IPS DF 19.7 (cell line): ENCODE measurements around the gene AANAT.
"Not testable (repeated sequence)": the region's sequence is repeated elsewhere in the genome, so short reads cannot be mapped to it uniquely, and the experiment has no call there.

Experiments
- DNase-seq: peaks from one replicate; pipeline ENCODE4 v3.0.0-alpha.2; 2013; ENCODE audit warnings: low read depth, low spot score

The AANAT gene

DNA sequence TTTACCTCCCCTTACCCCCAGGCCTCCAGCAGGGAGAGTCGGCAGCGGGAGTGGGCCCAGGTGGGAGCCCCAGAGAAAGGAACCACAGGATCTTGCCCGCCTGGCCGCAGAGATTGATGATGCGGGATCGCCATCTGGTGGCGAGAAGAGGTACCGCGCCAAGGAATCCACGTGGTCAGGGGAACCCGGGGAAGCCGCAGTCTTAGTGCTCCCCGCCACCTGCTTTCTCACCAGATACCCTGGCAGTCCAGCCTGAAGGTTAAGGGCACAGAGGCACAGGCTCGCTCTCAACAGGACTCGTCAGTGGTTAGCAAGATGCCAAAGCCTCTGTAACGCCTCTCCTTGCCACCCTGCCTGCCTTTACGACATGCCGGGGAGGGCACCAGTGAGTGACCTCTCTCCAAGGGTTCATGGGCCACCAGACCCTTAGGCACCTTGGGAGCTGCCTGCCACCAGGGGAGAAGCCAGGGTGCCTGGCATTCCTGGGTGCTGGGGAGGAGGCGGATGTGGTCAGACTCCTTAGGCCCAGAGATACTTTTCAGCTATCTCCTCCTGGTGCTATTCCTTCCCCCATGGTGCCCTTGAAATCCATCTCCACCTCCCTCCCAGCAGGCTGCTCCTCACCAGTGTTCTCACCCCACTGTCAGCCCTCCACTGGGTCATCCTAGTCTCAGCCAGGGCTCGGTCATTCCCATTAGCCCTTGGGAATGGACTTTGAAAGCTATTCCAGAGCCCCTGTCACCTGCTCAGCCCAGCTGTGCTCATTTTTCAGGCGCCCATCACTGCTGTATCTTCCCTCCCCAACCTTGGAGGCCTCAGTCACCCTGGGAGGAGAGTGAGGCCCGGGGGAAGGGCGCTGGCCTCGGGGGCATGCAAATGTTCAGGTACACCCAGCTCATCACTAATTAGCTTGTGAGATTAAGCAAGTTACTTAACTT is 39.3 kb downstream of the AANAT start:
- DNase-seq = no peak

DNA sequence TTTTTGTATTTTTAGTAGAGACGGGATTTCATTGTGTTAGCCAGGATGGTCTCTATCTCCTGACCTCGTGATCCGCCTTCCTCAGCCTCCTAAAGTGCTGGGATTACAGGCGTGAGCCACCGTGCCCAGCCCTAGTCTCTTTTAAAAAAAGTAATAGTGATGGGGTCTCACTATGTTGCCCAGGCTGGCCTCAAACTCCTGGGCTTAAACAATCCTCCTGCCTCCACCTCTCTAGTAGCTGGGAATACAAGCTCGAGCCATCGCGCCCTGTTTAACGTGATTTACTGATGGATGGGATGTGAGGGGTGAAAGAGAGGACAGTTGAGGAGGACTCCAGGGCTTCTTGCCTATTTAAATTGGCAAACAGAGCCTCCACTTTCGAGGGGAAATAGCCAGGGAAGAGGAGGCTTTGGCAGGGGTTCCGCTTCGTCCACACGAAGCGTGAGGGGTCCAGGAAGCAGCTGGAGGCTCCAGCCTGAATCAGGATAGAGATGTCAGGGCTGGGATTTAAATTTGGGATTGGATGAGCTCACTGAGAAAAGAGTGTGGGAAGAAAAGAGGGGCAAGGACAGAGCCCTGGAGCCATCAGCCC is 41.2 kb downstream of the AANAT start:
- not testable (repeated sequence) for DNase-seq

DNA sequence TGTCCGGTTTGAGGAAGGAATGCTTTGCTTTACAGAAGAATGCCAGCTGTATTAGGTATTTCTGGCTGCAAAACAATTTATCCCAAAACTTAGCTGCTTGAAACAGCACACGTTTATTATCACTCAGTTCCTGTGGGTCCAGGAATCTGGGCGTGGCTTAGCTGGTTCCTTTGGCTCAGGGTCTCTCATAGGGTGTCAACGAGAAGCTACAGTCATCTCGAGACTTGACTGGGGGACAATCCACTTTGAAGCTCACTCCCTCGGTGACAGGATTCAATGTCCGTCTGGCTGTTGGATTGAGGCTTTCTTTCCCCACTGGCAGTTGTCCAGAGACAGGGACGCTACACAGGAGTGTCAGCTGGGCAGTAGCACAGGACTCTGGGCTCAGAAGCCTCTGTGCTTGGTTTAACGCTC is 43.4 kb downstream of the AANAT start:
- no peak for DNase-seq

DNA sequence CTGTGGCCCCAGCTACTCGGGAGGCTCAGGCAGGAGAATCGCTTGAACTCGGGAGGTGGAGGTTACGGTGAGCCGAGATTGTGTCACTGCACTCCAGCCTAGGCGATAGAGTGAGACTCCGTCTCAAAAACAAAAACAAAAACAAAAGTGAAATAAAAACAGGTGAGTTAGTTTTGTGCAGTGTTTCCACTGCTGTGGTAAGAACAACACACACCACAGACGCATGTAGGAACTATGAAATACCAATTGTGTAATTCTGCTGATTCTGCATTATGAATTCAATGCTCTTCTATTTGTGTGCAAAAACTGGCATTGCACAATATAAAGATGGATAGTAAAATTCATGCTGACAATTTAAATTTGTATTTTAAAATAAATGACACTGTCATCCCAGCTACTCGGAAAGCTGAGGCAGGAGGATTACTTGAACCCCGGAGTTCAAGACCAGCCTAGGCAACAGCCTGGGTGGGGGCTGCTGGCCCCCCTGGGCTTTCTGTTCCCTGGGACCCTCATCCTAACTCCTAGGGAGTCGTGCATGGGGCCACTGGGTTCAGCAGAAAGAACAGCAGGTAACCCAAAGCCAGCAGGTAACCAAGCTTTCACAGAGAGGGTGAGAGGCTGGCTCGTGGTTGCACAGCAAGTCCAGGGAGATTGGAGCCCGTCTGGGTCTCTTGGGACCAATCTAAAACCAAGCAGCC is 44.4 kb downstream of the AANAT start:
- no peak for DNase-seq

DNA sequence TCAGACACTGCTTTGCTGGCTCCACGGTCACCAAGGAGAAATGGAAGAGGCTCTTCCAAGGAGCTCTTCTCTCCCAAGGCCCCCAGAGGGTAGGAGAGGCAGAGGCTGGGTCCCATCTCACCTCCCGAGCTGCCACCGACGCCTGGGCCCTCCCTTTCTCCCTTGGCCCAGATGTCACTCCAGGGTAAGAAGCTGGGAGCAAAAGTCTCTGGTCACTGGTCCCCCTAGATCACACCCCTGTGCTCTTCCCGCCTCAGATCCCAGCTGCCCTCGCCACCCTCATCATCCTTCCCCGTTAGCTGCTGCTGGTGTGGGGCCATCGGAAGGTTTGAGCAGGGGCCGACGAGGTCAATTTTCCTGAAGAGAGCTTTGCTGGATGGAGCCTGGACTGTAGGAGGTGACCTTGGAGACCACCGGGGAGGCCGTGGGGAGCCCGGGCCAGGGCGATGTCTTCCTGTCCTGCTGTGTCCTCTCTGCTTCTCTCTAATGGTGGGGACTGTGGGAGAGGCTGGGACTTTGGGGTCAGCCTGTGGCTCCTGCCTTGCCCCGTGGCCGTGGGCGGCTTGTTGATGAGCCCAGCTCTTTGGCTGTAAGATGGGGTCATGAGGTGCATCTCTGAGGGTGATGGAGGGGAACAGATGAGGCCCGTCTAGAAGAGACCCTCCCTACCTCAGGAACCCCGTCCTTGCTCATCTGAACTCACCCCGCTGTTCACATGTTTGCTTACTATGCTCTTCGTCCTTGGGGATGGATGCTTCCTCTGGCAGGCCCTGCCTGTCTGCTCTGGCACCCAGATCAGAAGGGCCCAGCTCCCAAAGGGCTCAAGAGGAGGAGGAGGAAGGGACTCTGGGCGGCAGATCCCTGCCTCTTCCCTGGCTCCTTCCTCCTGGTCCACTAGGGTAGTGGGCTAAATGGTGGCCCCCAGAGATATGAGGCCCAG is 45.2 kb downstream of the AANAT start:
- DNase-seq = no peak

DNA sequence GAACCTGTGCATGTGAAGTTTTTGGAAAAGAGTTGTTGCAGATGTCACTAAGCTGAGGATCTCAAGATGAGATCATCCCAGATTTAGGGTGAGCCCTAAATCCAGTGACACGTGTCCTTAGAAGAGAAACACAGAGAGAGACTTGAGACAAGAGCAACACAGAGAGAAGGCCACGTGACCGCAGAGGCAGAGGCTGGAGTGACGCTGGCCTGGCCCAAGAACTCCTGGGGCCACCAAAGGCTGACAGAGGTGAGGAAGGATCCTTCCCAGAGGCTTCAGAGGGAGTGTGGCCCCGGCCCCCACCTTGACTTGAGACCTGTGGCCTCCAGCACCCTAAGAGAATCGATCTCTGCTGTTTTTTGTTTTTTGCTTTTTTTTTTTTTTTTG is 45.9 kb downstream of the AANAT start:
- no peak for DNase-seq

DNA sequence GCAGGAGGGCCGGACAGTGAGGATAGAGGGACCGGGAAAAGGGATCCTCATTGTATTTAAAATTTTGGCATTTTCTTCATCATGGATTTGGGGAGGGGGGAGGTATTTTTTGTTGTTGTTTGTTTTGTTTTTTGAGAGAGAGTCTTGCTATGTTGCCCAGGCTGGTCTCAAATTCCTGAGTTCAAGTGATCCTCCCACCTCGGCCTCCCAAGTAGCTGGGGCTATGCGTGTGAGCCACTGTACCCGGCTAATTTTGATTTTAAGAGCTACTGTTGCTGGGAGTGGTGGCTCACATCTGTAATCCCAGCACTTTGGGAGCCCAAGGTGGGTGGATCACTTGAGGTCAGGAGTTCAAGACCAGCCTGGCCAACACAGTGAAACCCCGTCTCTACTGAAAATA is 47.0 kb downstream of the AANAT start:
- DNase-seq = not testable (repeated sequence)

DNA sequence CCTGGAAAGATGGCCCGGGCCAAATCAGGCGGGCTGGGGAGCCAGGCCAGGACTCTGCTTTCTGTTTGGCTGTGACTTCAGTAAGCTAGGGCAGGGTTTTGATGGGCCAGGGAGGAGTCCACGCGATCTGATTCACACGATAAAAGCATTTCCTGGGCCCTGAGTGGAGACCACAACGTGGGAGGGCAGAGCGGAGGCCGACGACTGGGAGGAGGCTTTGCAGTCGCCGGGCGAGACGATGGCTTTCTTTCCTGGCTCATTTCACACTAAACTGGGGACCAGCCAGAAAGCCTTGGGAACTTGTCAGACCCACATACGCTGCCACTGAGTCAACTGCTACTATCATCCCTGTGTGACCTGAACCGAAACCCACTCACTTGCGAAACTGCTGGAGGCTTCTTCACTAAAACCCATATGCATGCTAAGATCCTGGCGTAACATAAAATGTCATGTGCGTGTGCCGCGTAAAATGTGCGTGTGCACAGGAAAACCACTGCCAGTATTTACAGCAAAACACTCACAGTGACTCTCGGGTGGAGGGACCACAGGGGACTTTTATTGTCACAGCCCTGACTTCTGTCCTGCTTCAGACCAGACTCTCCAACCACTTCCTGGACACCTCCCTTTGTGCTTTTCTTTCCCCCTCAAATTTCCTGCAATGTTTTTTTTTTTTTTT is 48.0 kb downstream of the AANAT start:
- no peak for DNase-seq

DNA sequence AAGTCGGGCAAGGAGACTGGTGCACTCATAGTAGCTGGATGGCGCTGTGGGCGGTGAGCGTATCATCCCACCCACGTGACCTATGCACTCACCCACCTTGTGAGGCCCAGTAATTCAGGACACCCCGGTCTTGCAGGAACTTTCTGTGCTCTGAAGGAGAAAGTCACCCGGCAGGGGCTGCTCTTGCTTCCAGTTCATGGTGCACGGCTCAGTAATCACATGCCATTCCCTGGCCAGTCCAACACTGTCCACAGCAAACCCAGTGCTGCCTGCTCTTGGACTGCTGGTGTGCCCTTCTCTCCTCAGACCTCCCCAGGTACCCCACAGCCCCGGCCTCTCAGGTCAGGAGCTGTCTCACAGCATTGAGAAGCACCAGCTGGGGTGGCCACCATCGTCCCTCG is 50.2 kb downstream of the AANAT start:
- no peak for DNase-seq

DNA sequence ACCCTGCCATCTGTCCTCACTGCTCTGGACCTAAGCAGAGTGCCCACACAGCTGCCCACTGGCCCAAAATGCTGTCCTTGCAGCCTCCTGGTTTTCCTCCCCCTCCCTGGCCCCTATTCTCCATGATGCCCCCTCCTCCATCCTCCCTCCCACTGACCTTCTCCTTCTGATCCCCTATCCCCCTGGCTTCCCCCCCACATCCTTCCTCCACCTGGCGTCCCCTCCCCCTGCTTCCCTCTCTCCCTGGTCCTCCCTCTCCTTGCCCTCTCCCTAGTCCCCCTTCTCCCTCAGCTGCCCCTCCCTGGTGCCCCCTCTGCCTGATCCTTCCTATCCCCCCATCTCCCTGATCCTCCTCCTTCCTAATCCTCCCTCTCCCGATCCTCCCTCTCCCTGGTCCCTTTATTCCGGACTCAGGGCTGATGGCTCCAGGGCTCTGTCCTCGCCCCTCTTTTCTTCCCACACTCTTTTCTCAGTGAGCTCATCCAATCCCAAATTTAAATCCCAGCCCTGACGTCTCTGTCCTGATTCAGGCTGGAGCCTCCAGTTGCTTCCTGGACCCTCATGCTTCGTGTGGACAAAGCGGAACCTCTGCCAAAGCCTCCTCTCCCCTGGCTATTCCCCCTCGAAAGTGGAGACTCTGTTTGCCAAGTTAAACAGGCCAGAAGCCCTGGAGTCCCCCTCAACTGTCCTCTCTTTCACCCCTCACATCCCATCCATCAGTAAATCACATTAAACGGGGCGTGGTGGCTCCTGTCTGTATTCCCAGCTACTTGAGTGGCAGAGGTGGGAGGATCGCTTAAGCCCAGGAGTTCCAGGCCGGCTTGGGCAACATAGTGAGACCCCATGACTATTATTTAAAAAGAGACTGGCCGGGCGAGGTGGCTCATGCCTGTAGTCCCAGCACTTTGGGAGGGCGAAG is 51.9 kb downstream of the AANAT start:
- no peak for DNase-seq
